Measurements from ENCODE around the gene PLA2G15. TPM values are rescaled to one million over a fixed set of nuclear protein-coding genes. Genes with fewer than 3 reads are reported as not detected.

PLA2G15 gene
- total RNA-seq, 1 donor from 2014 or later = 35.5 TPM

DNA sequence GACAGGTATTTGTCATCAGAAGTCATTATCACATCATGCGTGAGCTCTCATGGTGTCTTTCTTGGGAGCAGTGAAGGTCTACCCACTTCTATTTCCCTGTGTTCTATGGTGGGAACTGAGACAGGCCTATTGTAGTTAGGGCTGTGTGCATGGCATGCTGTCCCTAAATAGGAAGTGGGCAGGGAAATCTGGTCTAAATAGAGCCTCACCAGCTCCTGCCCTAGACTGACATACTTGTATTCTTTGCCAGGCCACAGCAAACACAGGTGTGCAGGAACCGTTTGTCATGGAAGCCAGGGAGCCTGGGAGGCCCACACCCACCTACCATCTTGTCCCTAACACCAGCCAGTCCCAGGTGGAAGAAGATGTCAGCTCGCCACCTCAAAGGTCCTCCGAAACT lies 29.3 kb downstream of the PLA2G15 start:
- TF ChIP-seq, protein P1, sequence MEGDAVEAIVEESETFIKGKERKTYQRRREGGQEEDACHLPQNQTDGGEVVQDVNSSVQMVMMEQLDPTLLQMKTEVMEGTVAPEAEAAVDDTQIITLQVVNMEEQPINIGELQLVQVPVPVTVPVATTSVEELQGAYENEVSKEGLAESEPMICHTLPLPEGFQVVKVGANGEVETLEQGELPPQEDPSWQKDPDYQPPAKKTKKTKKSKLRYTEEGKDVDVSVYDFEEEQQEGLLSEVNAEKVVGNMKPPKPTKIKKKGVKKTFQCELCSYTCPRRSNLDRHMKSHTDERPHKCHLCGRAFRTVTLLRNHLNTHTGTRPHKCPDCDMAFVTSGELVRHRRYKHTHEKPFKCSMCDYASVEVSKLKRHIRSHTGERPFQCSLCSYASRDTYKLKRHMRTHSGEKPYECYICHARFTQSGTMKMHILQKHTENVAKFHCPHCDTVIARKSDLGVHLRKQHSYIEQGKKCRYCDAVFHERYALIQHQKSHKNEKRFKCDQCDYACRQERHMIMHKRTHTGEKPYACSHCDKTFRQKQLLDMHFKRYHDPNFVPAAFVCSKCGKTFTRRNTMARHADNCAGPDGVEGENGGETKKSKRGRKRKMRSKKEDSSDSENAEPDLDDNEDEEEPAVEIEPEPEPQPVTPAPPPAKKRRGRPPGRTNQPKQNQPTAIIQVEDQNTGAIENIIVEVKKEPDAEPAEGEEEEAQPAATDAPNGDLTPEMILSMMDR (IDR thresholded peaks at IDR 0.05; ENCODE audit: borderline replicate concordance) = no peak
- H3K27ac ChIP-seq (replicated peaks) = peak overlapping the region; percentile 99

DNA sequence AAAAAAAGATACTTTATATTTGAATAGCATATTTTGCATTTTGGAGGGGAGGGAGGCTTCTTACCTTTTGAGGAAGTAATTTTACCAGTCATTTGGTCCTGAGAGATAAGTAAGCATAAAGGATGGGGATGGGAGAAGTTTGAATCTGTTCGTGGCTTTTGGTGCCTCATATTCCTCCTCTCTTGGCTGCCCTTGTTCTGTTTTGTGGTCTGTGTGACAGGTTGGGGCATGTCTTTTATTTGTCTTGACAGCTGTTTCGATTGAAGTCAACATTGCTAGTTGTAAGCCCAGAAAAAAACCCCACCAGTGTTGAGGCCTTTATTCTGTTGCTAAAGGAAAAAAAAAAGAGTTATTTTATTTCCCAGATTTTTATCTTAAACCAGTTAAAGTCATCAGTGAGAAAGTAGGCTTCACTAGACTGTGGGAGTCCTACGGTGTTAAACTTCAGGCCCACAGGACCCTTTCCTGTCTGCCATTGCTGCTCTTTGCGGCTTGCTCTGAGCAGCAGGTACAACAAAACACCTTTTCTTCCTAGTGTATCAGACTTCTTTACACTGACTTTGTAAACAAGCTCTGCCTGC lies 30.5 kb downstream of the PLA2G15 start:
- Histone ChIP-seq H3K27ac (replicated peaks) (peak overlapping the region; percentile 99), H3K4me3 (peak overlapping the region; percentile 26), H3K27me3 (ENCODE audit: low read depth) (no peaks in the 10 kb centered on the region), H3K36me3 (peaks cover 42% of the 10 kb centered on the region), H3K9me3 (replicated peaks) (no peaks in the 10 kb centered on the region), H3K4me1 (peaks cover 94% of the 10 kb centered on the region)
- TF ChIP-seq, protein P1 (IDR thresholded peaks at IDR 0.05; ENCODE audit: borderline replicate concordance) = no peak
- DNase-seq = no peak
- intact Hi-C loops (cut with micrococcal nuclease) = no loop called here

More for the DNA sequence above, 29.3 kb downstream of the PLA2G15 start:
- Histone ChIP-seq H3K36me3 (peaks cover 37% of the 10 kb centered on the region), H3K9me3 (replicated peaks) (no peaks in the 10 kb centered on the region), H3K4me3 (peak overlapping the region; percentile 26), H3K27me3 (ENCODE audit: low read depth) (no peaks in the 10 kb centered on the region), H3K4me1 (peaks cover 94% of the 10 kb centered on the region)
- intact Hi-C loops (cut with micrococcal nuclease) = no loop called here
- DNase-seq = no peak

DNA sequence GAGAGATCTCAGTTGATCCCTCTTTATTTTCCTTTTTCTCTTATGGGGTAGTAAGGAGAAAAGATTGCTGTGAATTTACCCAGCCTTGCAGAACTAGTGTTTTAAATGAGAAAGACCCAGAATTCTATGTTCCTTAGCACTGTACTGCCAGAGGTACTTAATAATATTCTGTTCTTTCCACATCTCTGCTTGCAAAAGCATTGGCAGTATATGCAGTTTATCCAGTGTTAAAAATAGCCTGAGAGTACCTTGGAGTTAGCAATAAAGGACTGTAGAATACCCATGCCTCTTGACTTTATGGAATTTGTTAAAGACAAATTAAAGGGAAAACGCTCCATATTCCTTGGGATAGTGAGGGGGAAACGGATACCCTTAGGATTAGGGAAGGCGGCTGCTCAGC lies 31.1 kb downstream of the PLA2G15 start:
- no peak for DNase-seq
- Histone ChIP-seq H3K27me3 (ENCODE audit: low read depth) (no peaks in the 10 kb centered on the region), H3K4me3 (peak overlapping the region; percentile 26), H3K4me1 (peaks cover 94% of the 10 kb centered on the region), H3K27ac (replicated peaks) (peak overlapping the region; percentile 99), H3K9me3 (replicated peaks) (no peaks in the 10 kb centered on the region), H3K36me3 (peaks cover 43% of the 10 kb centered on the region)
- TF ChIP-seq, protein P1 (IDR thresholded peaks at IDR 0.05; ENCODE audit: borderline replicate concordance) = no peak
- intact Hi-C loops (cut with micrococcal nuclease) = no loop called here

DNA sequence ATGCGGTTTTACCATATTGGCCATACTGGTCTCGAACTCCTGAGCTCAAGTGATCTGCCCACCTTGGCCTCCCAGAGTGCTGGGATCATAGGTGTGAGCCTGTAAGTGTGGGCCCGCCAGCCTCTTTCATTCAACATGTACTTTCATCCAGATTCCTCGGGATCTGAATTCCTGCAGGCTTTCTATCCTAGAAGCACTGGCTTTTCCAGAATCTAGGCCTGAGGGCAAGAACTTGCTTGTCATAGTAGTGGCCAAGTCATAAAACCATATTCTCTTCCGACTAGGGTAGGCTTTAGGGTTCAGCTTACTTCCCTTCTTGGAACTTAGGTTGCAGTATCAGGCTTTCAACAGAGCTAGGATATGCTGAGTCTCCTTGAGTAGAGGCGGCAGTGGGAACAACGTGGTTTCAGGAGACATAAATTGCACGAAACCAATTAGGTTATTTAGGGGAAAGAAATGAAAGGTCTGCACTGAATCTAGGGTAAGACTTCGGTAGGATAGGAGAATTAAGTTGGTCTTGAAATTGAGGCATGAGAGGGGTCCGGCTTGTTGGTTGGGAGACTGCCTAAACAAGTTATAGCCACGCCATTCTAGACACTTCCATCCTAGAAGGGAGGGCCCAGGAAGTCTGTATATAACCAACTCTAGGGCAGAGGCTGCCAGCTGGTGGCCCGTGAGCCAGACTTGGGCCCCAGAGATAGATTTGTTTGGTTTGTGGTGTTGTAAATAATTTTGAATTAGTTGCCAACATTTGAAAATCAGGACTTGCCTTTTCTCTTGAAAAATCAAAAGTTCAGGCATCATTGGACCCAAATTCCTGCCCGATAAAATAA lies 34.8 kb downstream of the PLA2G15 start:
- no peak for DNase-seq
- intact Hi-C loops (cut with micrococcal nuclease) = no loop called here
- H3K9me3 ChIP-seq (replicated peaks) = no peaks in the 10 kb centered on the region
- H3K27ac ChIP-seq (replicated peaks) = peak overlapping the region; percentile 87
- no peak overlapping the region for H3K4me3 ChIP-seq
- TF ChIP-seq, protein P1 (IDR thresholded peaks at IDR 0.05; ENCODE audit: borderline replicate concordance) = no peak
- H3K4me1 ChIP-seq = peaks cover 94% of the 10 kb centered on the region
- H3K36me3 ChIP-seq = peaks cover 28% of the 10 kb centered on the region
- H3K27me3 ChIP-seq (ENCODE audit: low read depth) = no peaks in the 10 kb centered on the region

DNA sequence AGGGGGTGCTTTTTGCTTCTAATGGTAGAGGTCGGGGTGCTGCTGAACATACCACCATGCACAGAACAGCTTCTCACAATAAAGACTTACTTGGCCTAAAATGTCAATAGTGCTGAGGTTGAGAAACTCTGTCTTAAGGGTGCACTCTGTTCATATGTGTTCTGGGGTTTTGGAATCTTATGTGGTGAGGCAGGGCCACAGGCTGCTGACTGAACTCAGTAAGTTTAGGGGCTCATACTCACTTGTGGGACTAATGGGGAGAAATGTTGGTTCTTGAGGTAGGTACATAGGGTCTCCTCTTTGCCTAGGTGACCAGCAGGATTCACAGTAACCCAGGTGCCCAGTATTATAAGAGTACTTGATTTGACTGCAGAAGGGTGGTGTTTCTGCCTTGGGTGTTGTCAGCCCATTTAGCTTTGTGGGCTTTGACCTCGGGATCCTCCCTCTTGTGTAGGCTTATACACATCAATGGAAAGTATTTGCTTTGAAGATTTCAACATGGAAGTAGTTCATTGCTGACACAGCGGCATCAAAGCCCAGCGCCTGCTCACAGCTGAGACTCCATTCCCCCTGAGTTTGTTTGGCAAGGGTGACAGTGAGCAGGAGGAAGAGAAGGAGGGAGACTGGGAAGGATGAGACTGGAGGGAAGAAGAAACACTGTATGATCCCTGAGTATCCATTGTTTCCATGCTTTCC lies 36.3 kb downstream of the PLA2G15 start:
- Histone ChIP-seq H3K36me3 (peaks cover 19% of the 10 kb centered on the region), H3K27ac (replicated peaks) (peak overlapping the region; percentile 87), H3K27me3 (ENCODE audit: low read depth) (no peaks in the 10 kb centered on the region), H3K9me3 (replicated peaks) (no peaks in the 10 kb centered on the region), H3K4me1 (peaks cover 97% of the 10 kb centered on the region), H3K4me3 (no peak overlapping the region)
- no peak for DNase-seq
- TF ChIP-seq, protein P1 (IDR thresholded peaks at IDR 0.05; ENCODE audit: borderline replicate concordance) = no peak
- intact Hi-C loops (cut with micrococcal nuclease) = no loop called here
